Stimulated activated CD4-positive, alpha-beta T cell treated with anti-CD3 and anti-CD28 coated beads, Interleukin-15, amount 100 ng/mL, for 1 hour (primary cell): Measurements from ENCODE around the gene MEGF11.

Source experiments
- DNase-seq, 2 donors: peaks; one replicate each; pipeline ENCODE4 v3.0.0-alpha.2; 2020; ENCODE audit warnings: low read depth in 1 of 2, low spot score in 1 of 2

MEGF11 gene

GRCh38 chr15:66240240-66240794, 13.2 kb downstream of the MEGF11 start:
- no peak for DNase-seq

DNA sequence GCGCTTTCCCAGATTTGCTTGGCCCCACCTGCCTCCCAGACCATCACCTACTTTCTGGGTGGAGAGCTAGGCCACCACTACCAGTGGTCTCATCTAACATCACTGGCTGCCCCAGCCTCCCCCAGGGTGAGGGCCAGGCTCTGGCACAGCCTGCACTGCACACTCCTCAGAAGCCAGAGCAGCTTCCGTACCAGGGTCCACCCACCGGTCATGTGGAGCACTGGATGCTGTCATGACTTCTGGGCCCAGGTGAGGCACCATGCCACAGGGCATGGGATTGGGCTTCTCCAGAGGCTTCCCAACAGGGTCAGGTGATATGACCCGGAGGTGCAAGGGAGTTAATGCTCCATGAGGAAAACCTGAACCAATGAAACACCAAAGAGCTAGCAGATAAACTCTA, 14.0 kb downstream of the MEGF11 start:
- no peak for DNase-seq

DNA sequence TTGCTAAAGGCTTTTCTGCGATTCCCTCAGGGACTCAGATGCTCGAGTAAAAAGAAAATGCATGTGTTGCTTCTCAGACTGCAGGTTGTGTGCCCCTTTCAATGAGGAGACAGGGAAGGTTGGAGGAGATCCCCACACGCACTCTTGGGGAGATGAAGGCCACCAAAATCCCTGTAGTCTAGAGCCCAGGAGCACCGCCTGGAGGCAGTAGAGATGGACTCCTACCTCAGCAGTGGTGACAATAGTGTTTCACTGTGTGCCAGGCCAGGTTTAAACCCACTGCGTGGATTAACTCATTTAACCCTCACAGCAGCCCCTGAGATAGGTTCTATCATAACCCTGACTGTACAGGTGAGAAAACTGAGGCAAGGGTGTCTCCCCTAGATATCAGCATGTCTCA, 15.2 kb downstream of the MEGF11 start:
- no peak for DNase-seq

- no peak for DNase-seq
These were observed 15.9 kb downstream of the MEGF11 start for GRCh38 chr15:66237513-66238235.

GRCh38 chr15:66236806-66237375, 16.7 kb downstream of the MEGF11 start:
- DNase-seq, result no peak

DNA sequence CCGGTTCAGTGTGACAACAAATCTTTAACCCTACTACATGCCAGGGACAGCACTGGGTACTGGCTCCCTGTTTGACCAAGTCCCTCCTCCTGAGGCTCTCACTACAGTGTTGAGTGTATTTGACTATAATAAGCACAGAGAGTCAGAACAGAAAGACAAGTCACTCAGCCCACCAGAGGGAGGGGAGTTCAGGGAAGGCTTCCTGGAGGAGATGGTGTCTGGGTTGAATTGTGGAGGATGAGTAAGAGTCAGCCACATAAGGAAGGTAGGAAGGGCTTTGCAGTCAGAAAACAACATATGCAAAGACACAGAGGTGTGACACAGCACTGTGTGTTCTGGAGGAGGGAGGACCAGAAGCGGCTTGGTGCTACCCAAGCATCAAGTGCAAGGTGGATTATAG, 17.7 kb downstream of the MEGF11 start:
- DNase-seq, result no peak

DNA sequence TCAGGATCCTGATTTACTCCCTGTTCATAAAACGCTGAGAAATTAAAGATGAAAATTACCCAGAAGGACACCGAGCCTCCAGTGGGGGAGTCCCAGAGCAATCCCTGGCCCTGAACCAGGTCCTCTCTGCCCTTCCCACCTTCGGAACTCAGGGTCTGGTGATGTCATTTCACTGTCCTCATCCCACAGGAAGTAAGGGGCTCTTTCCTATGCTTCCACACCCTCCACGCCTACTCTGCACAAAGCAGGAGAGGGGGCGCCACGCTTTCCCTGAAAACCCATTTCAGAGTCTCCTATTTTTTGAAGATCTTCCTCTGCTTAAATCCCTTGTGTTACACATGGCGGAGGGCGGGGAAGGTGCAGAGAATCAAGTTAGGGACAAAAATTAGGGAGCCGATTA, 18.8 kb downstream of the MEGF11 start:
- no peak for DNase-seq

DNA sequence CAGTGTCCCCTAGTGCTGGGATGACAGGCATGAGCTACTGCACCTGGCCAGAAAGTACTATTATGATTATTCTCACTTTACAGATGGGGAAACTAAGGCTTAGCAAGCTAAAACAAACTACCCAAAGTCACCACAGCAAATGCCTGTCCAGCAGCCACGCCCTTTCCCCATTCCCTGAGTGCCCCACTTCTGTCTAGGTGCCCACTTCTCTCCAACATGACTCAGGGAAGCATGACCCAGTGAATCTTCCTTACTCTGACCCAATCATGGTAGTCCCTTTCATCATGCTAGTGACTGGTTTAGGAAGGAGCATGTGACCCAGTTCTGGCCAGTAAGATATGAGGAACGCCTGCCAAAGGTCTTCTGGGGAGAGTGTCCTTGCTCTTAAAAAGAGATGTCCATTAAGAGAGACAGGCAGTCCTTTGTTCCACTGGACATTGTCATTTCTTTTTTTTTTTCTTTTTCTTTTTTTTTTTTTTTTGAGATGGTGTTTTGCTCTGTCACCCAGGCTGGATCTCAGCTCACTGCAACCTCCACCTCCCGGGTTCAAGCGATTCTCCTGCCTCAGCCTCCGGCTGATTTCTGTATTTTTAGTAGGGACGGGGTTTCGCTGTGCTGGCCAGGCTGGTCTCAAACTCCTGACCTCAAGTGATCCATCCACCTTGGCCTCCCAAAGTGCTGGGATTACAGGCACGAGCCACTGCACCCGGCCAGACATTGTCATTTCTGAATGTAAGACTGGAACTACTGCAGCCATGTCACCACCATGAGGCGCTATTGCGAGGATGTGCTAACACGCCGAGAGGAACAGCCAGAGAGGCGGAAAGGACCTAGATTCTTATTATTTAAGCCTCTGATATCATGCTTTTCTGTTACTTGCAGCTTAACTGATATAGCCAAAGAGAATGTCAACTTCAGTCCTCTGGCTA, 19.8 kb downstream of the MEGF11 start:
- no peak for DNase-seq

GRCh38 chr15:66232267-66232625, 21.3 kb downstream of the MEGF11 start:
- DNase-seq, result no peak

- no peak for DNase-seq
These were observed 21.9 kb downstream of the MEGF11 start for GRCh38 chr15:66231394-66232266.

- DNase-seq, result no peak
These were observed 23.6 kb downstream of the MEGF11 start for GRCh38 chr15:66229790-66230465.

- DNase-seq, result no peak
These were observed 24.5 kb downstream of the MEGF11 start for GRCh38 chr15:66228807-66229735.

- DNase-seq, result no peak
These were observed 26.8 kb downstream of the MEGF11 start for GRCh38 chr15:66226736-66227135.

- no peak for DNase-seq
These were observed 27.8 kb downstream of the MEGF11 start for GRCh38 chr15:66225656-66226274.

DNA sequence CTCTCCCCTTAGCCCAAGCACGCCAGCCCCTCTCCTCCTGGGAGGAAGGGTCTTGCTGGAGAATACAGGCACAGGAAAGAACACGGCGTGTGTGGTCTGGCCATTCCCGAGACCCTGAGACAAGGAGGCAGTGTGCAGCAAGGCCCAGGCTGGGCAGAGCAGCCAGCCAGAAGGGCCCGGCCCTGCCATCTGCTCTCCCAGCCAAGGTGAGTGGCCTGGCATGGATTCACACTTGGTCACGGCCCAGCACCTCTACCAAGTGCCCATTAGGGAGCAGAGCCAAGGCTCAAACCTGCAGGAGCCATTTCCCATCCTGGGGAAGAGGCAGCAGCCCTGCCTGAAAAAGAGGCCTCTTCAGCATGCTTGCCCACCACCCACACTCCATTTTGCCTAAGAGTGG, 28.6 kb downstream of the MEGF11 start:
- DNase-seq, result no peak

GRCh38 chr15:66222273-66223198, 31.0 kb downstream of the MEGF11 start:
- no peak for DNase-seq

DNA sequence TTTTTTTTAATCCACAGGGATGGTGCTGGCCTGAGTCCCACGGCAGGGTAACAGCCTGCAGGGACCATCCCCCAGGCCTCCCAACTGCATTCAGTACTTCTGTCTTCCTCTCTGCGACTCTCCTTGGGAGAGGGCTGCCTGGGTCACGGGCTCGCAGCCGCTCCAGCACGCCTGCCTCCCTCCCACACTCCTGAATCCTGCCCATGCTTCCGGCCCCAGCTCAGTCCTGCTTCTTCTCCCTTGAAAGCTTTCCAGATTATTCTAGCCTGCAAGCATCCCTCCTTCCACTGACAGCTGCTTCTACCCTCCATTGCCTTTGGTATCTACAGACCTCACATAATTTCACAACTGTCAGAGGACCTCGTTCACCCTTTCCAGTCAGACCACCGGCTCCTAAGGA, 32.4 kb downstream of the MEGF11 start:
- no peak for DNase-seq

- DNase-seq, result no peak
These were observed 32.9 kb downstream of the MEGF11 start for GRCh38 chr15:66220601-66221000.
